GM21515 (cell line): ENCODE data around the gene ASCC1.
"Not testable (repeated sequence)": the region's sequence is repeated elsewhere in the genome, so short reads cannot be mapped to it uniquely, and the experiment has no call there.

Experiments
- ATAC-seq: cut with Tn5 transposase; IDR thresholded peaks from one replicate; pipeline ENCODE4 v1.9.1; 2021; ENCODE audit not compliant: unreplicated experiment

Gene ASCC1

DNA sequence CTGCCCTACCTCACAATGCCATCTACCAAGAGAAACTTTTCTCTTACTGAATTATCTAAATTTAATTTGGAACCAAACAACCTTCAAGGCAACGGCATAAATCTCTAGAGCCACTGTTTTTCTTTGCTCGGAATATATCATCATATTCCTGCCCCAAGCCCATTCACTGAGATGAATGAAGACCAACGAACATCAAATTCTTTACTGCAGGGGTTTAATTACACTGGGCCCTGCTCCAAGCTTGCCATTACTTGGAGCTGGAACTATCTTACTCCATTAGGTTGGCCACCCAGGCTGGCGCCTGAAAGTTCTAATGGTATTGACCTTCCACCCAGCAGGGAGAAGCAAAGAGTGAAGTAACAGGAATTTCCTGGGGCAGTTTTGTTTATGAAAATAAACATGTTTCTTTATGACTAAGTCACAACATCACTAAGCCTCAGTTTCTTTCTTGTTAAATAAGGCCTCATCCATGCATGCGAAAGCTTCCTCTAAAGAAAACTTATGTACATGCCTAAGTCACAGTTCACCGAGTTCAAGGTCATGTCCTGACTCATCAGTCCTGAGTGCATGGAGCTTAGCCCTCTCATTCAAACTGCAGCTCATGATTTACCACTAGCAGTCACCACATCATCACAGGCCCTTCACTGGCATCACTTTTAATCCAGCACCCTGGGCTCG, 42.3 kb downstream of the ASCC1 start:
- no peak for ATAC-seq

DNA sequence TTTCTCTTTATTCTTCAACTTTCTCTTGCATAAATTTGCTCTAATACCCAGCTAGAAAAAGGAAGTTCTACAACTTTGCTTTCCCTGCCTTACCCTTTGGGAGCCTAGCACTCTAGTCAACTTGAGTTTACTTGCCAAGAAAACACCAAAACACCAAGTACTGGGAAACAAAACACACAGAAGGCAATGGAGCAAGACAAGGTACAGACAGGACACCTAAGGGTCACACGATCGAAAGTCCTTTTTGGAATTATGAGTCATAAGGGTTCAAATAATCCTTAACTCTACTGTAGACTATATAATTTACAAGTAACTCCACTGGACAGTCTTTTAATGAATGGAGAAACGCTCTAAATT, 42.8 kb downstream of the ASCC1 start:
- no peak for ATAC-seq

DNA sequence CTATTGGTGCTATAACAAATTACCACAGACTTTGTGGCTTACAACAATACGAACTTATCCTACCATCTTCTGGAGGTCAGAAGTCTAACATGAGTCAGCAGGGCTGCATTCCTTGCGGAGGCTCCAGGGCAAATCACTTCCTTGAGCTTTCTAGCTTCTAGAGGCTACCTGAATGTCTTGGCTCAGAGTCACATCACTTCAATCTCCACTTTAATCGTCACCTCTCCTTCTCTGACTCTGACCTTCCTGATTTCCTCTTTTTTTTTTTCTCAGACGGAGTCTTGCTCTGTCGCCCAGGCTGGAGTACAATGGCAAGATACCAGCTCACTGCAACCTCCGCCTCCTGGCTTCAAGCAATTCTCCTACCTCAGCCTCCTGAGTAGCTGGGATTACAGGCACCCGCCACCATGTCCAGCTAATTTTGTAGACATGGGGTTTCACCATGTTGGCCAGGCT, 44.9 kb downstream of the ASCC1 start:
- ATAC-seq: no peak

DNA sequence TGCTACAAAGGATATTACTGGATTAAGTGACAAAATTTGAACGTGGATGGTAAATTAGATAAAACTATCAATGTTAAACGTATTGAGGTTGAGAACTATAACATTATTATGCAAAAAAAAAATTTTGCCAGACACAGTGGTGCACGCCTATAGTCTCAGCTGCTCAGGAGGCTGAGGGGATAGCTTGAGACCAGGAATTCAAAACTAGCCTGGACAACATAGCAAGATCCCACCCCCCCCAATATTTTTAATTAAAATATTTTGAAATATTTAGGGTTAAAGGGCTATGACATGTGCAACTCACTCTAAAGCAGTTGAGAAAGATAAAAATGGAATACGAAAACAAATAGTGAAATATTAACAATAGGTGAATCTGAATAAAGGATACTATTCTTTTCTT, 45.3 kb downstream of the ASCC1 start:
- no peak for ATAC-seq

DNA sequence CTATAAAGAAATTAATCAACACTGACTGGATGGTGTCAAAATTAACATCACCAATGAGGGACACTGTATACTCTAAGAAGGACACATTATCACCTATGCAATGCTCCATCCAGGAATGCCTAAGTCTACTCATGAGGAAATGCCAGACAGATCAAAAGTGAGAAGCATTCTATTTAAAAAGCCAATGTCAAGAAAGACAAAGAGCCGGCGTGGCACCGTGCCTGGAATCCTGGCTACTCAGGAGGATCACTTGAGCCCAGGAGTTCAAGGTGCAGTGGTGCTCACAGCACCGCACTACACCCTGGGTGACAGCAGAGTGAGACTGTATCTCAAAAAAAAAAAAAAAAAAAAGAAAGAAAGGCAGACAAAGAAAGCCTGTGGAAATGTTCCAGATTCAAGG, 45.8 kb downstream of the ASCC1 start:
- no peak for ATAC-seq

DNA sequence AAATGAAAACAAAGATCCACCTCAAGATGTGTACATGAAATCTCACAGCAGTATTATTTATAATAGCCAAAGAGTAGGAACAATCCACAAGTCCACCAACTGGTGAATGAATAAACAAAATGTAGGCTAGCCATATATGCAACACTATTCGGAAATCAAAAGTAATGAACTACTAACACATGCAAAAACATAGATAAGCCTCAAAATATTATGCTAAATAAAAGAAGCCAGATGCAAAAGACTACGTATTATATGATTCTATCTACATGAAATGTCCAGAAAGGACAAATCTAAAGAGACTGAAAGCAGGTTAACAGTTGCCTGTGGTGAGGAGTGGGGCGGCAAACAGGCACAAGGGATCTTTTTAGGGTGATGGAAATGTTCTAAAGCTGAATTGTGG, 49.0 kb downstream of the ASCC1 start:
- no peak for ATAC-seq

DNA sequence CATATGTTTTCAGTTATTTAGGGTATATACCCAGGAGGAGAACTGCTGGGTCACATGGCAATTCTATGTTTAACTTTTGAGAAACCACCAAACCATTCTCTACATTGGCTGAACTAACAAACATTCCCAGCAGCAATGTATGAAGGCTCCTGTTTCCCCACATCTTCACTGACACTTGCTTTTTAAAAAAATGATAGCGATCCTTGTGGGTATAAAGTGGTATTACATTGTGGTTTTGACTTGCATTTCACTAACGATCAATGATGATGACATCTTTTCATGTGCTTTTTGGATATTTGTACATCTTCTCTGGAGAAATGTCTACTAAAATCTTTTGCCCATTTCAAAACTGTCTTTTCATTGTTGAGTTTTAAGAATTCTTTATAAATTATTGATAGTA, 51.5 kb downstream of the ASCC1 start:
- no peak for ATAC-seq

DNA sequence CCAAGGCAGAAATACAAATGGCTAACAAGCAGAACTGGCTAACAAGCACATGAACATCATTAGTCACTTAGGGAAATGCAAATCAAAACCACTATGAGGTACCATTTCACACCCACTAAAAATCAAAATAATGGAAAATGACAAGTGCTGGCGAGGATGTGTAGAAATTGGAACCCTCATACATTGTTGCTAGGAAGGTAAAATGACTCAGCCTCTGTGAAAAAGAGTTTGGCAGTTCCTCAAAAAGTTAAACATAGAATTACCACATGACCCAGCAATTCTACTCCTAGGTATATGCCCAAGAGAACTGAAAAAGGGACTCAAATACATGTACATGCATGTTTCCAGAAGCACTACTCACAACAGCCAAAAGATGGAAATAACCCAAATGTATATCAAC, 53.1 kb downstream of the ASCC1 start:
- no peak for ATAC-seq

DNA sequence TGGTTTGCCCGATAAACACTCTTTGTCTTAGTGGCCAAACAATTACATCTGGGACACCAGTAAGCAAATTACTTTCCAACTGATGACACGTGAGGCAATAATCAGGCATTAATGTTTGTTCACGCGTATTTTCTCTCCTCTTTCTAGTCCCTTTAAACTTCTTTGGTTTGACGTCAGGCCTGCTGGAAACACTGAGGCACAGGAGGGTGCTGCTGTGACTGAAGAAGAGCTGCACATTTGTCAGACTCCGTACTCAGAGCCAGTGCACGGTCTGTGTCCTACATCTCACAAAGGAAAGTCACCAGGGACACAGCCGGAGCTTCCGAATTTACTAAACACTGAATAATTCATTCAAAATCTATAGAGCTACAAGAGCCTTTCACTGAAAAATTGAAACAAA, 57.9 kb downstream of the ASCC1 start:
- ATAC-seq: no peak

DNA sequence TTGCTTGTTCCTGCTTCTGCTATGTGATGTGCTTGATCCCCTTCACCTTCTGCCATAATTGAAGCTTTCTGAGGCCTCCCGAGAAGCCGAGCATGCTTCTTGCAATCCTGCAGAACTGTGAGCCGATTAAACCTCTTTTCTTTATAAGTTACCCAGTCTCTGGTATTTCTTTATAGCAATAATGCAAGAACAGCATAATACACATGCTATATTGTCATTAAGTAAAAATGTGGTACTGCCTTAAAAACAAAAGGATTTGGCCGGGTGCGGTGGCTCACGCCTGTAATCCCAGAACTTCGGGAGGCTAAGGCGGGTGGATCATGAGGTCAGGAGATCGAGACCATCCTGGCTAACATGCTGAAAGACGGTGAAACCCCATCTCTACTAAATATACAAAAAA, 59.9 kb downstream of the ASCC1 start:
- ATAC-seq: no peak

DNA sequence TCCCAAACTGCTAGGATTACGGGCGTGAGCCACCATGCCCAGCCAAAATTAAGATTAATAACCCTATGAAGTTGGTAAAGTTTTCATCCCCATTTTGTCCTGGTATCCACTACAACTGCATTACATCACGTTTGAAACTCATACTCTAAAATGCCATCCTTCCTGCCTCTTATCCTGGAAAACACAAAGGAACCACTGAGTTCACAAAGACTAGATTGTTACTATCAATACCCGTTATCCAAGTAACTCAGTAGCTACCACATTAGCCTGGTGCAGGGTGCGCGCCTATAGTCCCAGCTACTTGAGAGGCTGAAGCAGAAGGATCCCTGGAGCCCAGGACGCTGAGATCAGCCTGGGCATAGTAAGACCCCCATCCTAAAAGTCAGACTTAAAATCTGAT, 63.8 kb downstream of the ASCC1 start:
- no peak for ATAC-seq

DNA sequence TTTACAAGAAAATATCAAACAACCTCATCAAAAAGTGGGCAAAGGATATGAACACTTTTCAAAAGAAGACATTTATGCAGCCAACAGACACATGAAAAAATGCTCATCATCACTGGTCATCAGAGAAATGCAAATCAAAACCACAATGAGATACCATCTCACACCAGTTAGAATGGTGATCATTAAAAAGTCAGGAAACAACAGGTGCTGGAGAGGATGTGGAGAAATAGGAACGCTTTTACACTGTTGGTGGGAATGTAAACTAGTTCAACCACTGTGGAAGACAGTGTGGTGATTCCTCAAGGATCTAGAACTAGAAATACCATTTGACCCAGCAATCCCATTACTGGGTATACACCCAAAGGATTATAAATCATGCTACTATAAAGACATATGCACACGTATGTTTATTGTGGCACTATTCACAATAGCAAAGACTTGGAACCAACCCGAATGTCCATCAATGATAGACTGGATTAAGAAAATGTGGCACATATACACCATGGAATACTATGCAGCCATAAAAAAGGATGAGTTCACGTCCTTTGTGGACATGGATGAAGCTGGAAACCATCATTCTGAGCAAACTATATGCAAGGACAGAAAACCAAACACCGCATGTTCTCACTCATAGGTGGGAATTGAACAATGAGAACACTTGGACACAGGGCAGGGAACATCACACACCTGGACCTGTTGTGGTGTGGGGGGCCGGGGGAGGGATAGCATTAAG, 65.2 kb downstream of the ASCC1 start:
- not testable (repeated sequence) for ATAC-seq

DNA sequence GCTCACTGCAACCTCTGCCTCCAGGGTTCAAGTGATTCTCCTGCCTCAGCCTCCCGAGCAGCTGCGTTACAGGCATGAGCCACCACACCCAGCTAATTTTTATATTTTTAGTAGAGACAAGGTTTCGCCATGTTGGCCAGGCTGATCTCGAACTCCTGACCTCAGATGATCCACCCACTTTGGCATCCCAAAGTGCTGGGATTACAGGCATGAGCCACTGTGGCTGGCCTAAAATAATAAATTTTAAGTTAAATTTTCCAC, 68.8 kb downstream of the ASCC1 start:
- ATAC-seq: not testable (repeated sequence)

DNA sequence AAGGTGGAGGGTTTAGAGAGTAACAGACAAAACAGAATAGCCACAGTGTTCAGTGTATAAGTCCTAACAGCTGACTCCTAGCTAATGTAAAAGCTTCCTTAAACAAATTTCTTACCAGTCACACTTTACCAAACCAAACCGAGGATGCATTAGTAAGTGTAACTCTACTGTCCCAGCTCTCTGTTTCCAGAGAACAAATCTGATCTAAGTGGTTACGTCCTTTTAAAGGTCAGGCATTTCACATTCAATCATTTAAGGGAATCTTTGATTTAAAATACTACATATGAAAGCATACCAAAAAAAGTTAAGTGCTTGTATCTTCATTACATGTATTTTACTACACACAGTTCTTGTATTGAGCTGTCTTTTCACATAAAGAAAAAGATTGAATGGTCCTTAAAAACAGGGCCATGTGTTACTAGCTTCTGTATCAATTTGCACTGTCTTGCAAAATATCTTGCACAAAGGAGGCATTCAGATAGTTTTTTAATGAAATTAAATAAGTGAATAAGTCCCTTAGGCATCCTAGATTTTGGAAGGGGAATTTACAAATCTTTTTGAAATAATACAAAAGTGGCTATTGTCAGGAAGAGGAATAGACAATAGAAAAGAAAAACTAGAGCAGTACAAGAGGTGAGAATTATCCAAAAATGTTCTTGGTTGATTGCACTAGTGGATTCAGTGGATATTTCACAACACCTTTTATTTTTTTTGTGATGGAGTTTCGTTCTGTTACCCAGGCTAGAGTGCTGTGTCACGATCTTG, 69.3 kb downstream of the ASCC1 start:
- no peak for ATAC-seq

DNA sequence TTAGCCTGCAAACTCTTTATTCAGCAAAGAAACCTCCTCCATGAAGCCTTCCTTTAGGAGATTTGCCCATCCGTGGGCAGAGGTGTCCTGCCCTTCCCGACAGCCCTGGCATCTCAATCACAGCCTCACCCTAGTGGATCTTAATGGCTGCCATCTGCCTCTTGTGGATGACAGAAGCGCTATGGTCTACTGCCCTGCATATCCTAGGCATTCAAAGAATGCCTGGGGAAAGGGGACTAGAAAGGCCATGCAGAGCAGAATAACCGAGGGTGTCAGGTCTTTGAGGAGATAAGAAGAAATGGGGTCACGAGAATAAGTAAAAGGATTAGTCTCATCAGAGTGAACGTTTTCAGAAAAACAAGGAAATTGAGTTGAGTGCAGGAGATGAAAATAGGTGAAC, 70.0 kb downstream of the ASCC1 start:
- ATAC-seq: no peak

DNA sequence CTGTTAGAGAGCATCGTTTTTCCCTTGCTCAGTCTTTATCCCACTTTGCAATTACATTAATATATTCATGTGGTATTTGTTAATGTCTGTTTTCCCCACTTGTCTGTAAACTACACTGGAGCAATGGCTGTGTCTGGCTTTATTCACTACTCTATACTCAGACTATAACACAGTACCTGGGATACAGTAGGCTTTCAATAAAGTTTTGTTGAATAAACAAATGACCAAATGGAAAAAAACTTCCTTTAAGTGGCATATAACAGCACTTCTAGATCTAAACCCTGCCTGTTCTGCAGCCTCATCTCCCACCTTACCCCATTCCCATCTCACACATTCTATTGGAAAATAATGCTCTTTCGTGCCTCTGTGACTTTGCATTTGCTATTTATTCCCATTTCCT, 70.4 kb downstream of the ASCC1 start:
- no peak for ATAC-seq

DNA sequence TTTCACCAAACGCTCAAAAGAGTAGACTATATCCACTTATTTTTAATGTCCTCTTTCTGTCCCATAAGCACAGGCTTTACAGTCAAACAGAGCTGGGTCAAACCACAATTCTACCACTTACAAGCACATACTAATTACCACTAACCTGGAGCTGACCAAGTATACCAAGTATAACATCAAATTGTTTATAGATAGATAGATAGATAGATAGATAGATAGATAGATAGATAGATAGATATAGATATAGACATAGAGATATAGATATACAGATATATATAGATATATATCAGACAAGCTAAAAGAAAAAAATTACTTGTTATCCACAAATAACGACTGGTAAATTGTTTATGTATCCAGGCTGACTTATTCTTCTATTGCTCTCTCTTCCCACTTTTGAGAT, 75.2 kb downstream of the ASCC1 start:
- no peak for ATAC-seq

DNA sequence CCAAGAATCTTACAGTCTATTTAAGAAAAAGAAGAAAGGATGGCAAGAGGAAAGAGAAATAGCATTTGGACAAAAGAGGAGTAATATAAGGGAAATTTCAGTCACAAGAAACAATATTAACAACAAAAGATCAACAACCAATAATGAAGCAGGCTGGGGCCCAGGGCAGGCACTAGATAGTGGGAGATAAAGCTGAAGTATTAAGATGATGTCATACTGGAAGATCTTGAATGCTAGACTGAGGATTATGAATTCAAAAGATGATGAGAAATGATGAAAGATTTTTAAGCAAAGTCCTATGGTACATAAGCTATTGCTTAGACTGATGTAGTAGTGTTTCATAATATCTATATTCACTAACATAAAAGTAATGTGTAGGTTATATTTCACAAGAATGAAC, 75.9 kb downstream of the ASCC1 start:
- no peak for ATAC-seq

DNA sequence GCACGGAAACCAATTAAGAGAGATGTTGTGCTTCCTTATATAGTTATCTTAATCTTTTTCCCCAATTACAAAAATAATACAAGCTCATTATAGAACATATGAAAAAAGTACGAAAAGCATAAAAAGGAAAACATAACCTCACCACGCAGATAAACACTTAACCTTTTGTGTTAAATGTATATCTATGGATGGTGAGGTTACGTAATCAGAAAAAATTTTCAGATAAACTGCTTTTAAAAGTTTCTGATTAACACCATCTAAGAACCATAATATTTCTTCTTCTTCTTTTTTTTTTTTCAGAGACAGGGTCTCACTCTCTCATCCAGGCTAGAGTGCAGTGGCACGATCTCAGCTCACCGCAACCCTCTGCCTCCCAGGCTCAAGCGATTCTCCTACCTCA, 78.5 kb downstream of the ASCC1 start:
- ATAC-seq: no peak

DNA sequence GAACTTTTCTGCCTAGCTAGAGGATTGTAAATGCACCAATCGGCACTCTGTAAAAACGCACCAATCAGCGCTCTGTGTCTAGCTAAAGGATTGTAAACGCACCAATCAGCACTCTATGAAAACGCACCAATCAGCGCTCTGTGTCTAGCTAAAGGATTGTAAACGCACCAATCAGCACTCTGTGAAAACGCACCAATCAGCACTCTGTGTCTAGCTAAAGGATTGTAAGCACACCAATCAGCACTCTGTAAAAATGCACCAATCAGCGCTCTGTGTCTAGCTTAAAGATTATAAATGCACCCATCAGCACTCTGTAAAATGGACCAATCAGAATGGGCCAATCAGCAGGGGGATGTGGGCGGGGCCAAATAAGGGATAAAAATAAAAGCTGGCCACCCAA, 79.9 kb downstream of the ASCC1 start:
- ATAC-seq: not testable (repeated sequence)

DNA sequence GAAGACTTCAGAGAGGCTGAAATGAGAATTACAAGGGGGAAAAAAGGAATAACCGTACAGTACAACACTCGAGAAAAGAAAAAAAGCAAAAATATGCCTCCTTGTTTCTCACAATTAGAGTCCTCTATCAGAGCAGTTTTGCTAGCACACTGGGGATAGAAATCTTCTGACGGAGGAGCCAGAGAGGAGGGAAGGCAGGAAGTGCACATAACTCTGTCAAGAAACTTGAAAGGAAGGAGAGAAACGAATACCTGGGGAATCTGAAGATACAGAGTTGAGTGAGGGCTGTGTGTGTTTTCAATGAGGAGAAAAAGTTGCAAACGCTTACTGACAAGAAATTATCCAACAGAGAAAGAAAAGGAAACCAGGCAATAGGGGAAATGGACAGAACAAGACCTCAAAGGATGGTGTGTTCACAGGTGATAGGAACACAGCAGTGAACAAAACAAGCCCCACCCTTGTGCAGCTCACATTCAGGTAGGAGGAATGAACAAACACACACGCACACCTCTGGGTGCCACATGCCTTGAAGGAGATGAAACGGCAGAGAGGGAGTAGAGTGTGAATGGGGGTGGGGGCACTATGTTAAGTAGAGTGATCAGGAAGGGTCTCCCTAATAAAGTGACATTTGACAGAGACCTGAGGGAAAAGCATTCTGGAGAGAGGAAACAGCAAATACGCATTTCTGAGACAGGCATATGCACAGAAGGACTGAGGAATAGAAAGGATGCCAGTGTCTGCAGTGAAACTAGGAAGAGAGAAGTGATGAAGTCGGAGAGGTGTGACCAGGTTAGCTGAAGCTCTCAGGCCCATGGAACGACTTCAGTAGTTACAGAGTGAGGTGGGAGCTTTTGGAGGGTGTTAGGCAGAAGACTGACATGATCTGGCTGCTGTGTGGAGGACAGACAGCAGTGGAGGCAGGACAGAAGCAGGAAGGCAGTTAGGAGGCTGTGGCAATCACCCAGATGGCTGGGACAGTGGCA, 81.0 kb downstream of the ASCC1 start:
- no peak for ATAC-seq
